Breast epithelium (tissue), 4 donors: ENCODE measurements around the gene AOPEP. TPM values are rescaled to one million over a fixed set of nuclear protein-coding genes. Genes with fewer than 3 reads are reported as not detected.

Experiments used
- DNase-seq, 2 donors: peaks; one replicate each; pipeline ENCODE4 v3.0.0-alpha.2; 2019; ENCODE audit warnings: low spot score in 2 of 2
- H3K27ac ChIP-seq, 2 donors: fragments of 200-600 bp; sonication (generic) in 1 of 2; one replicate each; pipeline ENCODE4 v1.5.1; 2016 to 2019; ENCODE audit warnings: mild to moderate bottlenecking in 1 of 2
- H3K27me3 ChIP-seq, 2 donors: fragments of 200-600 bp; sonication (generic) in 1 of 2; one replicate each; pipeline versions ENCODE4 v1.5.1 to v1.6.0; 2017 to 2019; ENCODE audit warnings: control low read depth in 1 of 2, mild to moderate bottlenecking in 1 of 2
- H3K36me3 ChIP-seq: fragments of 200-600 bp; one replicate; pipeline ENCODE4 v1.5.1; 2019
- H3K4me1 ChIP-seq, 2 donors: fragments of 200-600 bp; sonication (generic); one replicate each; pipeline ENCODE4 v1.5.1; 2016 to 2019; ENCODE audit warnings: control low read depth in 1 of 2
- H3K4me3 ChIP-seq, 3 donors: fragments of 200-600 bp; sonication (generic); 1 replicate in 2 of 3; 2 replicates in 1 of 3; pipeline ENCODE4 v1.5.1; 2016 to 2019; ENCODE audit warnings: mild to moderate bottlenecking in 3 of 3, moderate library complexity in 2 of 3
- H3K9me3 ChIP-seq, 2 donors: fragments of 200-600 bp; sonication (generic) in 1 of 2; one replicate each; pipeline ENCODE4 v1.5.1; 2016 to 2019; ENCODE audit warnings: control low read depth in 1 of 2
- CTCF ChIP-seq, 3 donors: fragments of 450-650 bp; IDR thresholded peaks; one replicate each; pipeline ENCODE4 v1.5.1; 2016 to 2017; ENCODE audit warnings: antibody characterized with exemption in 3 of 3, mild to moderate bottlenecking in 3 of 3, moderate library complexity in 3 of 3
- POLR2A ChIP-seq: fragments of 450-650 bp; IDR thresholded peaks from one replicate; pipeline ENCODE4 v1.6.1; 2016; ENCODE audit warnings: antibody characterized with exemption, mild to moderate bottlenecking, moderate library complexity
- POLR2AphosphoS5 ChIP-seq, 3 donors: sonication (generic); formaldehyde crosslinking; IDR thresholded peaks; one replicate each; pipeline ENCODE4 v1.6.1; 2017; ENCODE audit warnings: antibody characterized with exemption in 3 of 3
- intact Hi-C: fragments of 100-400 bp; cut with DNase I; formaldehyde crosslinking; loops from one replicate; pipeline ENCODE4 v1.15.1; 2023; ENCODE audit warnings: low total_unique reads
- total RNA-seq, 3 donors: library from RNA; depleted of rRNA; stranded (reverse); fragments of >200 nt; gene quantifications; one replicate each; pipeline ENCODE4 v1.1.0, GENCODE V29; 2016

The AOPEP gene
- total RNA-seq, 3 donors from 2014 or later: 15.5 to 94.1 (median 87.5) TPM

DNA sequence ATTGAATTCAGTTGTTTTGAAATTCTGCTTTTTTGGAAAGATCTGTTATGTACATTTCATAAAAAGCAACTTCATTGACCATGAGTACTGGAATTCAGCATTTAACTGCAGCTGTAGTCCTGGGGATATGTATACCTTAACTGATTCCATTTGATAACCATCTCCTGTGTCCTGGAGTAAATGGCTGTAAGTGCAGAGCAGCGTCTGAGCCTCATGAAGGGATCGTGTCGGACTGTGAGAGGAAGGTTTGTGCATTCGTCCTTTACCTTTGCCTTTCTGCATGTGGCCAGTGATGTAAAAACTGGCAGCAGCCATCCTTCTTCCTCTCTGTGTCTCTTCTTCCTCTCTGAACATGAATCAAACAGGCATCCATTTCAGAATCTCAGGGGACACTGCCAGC is 303.8 kb downstream of the AOPEP start:
- no peaks in the 10 kb centered on the region for H3K9me3 ChIP-seq
- DNase-seq: no peak
- no peaks in the 10 kb centered on the region for H3K27me3 ChIP-seq
- H3K27ac ChIP-seq: no peak overlapping the region
- H3K4me3 ChIP-seq: no peak overlapping the region
- intact Hi-C loops: no loop called here
- no peak for TF ChIP-seq CTCF (IDR thresholded peaks at IDR 0.05)
- no peak for TF ChIP-seq POLR2A
- no peak for TF ChIP-seq POLR2AphosphoS5 (IDR thresholded peaks at IDR 0.05)
- H3K36me3 ChIP-seq: no peaks in the 10 kb centered on the region
- H3K4me1 ChIP-seq: no peaks in the 10 kb centered on the region

- Histone ChIP-seq H3K4me1 (no peaks in the 10 kb centered on the region), H3K9me3 (no peaks in the 10 kb centered on the region), H3K27me3 (no peaks in the 10 kb centered on the region), H3K4me3 (no peak overlapping the region), H3K36me3 (no peaks in the 10 kb centered on the region), H3K27ac (no peak overlapping the region)
- TF ChIP-seq POLR2AphosphoS5 (IDR thresholded peaks at IDR 0.05): no peak
- no peak for TF ChIP-seq POLR2A
- no peak for TF ChIP-seq CTCF (IDR thresholded peaks at IDR 0.05)
- intact Hi-C loops: no loop called here
- DNase-seq: no peak
Observed at GRCh38 chr9:95030920-95031642, 304.6 kb downstream of the AOPEP start.

- no peak overlapping the region for H3K27ac ChIP-seq
- no peaks in the 10 kb centered on the region for H3K27me3 ChIP-seq
- H3K4me3 ChIP-seq: no peak overlapping the region
- DNase-seq: no peak
- no peaks in the 10 kb centered on the region for H3K4me1 ChIP-seq
- TF ChIP-seq POLR2AphosphoS5 (IDR thresholded peaks at IDR 0.05) (no peak), POLR2A (no peak), CTCF (IDR thresholded peaks at IDR 0.05) (no peak)
- no peaks in the 10 kb centered on the region for H3K9me3 ChIP-seq
- intact Hi-C loops: no loop called here
- H3K36me3 ChIP-seq: no peaks in the 10 kb centered on the region
Observed at GRCh38 chr9:95031711-95032461, 305.4 kb downstream of the AOPEP start.

GRCh38 chr9:95032580-95033341 is 306.3 kb downstream of the AOPEP start:
- H3K9me3 ChIP-seq: no peaks in the 10 kb centered on the region
- H3K27ac ChIP-seq: no peak overlapping the region
- H3K36me3 ChIP-seq: no peaks in the 10 kb centered on the region
- no peak for DNase-seq
- intact Hi-C loops: no loop called here
- no peak for TF ChIP-seq POLR2AphosphoS5 (IDR thresholded peaks at IDR 0.05)
- TF ChIP-seq CTCF (IDR thresholded peaks at IDR 0.05): no peak
- TF ChIP-seq POLR2A: no peak
- H3K4me1 ChIP-seq: no peaks in the 10 kb centered on the region
- no peak overlapping the region for H3K4me3 ChIP-seq
- H3K27me3 ChIP-seq: no peaks in the 10 kb centered on the region
